ENCODE data around the gene FRMD8. TPM values are rescaled to one million over a fixed set of nuclear protein-coding genes. Genes with fewer than 3 reads are reported as not detected.

Gene FRMD8
- total and polyA plus RNA-seq, 2 donors from 2014 or later, result 9.4 to 41.3 TPM

GRCh38 chr11:65366340-65366773 is 20.1 kb upstream of the FRMD8 start:
- Histone ChIP-seq H3K9me3 (ENCODE audit: control insufficient read depth in 2 of 3, insufficient read depth in 1 of 3, low read length in 3 of 3) (no peaks in the 10 kb centered on the region), H3K36me3 (ENCODE audit: control insufficient read depth in 2 of 3, insufficient read depth in 3 of 3, low read length in 3 of 3) (no peaks in the 10 kb centered on the region), H3K27me3 (ENCODE audit: control insufficient read depth, insufficient read depth, low read length) (no peaks in the 10 kb centered on the region), H3K9ac (ENCODE audit: low read length in 3 of 3) (no peak overlapping the region), H3K27ac (ENCODE audit: low read depth in 2 of 2, low read length in 2 of 2) (peak overlapping the region; percentile 33 to 65), H3K4me3 (ENCODE audit: low read length in 3 of 3) (no peak overlapping the region), H3K4me1 (ENCODE audit: control insufficient read depth in 2 of 3, insufficient read depth in 2 of 3, low read depth in 1 of 3, low read length in 3 of 3) (peaks cover 0 to 6% (median 5%) of the 10 kb centered on the region in 3 donors)
- FAIRE-seq, result no peak
- TF ChIP-seq CTCF (IDR thresholded peaks at IDR 0.05; ENCODE audit: borderline replicate concordance, extremely low read depth, insufficient read depth), result peak; percentile 90
- peak in 4 of 5 donors; percentile 62 to 93 (median 73) for DNase-seq
- intact Hi-C loops (cut with DNase I), result no loop called here

DNA sequence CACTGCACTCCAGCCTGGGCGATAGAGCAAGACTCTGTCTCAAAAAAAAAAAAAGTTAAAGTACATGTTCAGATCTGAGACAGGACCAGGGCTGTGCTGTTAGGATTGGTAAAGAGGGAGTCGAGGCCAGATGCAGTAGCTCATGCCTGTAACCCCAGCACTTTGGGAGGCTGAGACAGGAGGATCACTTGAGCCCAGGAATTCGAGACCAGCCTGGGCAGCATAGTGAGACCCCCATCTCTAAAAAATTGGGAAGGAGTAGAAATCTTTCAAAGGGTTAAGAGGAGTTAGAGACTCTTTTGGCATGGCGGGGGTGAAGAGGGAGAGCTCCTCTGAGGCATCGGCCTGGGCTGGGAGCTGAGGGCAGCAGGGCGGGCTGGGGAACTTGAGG is 15.8 kb upstream of the FRMD8 start:
- Histone ChIP-seq H3K9me3 (ENCODE audit: control insufficient read depth in 2 of 3, insufficient read depth in 1 of 3, low read length in 3 of 3) (no peaks in the 10 kb centered on the region), H3K4me3 (ENCODE audit: low read length in 3 of 3) (no peak overlapping the region), H3K9ac (ENCODE audit: low read length in 3 of 3) (no peak overlapping the region), H3K36me3 (ENCODE audit: control insufficient read depth in 2 of 3, insufficient read depth in 3 of 3, low read length in 3 of 3) (no peaks in the 10 kb centered on the region), H3K4me1 (ENCODE audit: control insufficient read depth in 2 of 3, insufficient read depth in 2 of 3, low read depth in 1 of 3, low read length in 3 of 3) (peaks cover 0 to 6% (median 5%) of the 10 kb centered on the region in 3 donors), H3K27me3 (ENCODE audit: control insufficient read depth, insufficient read depth, low read length) (no peaks in the 10 kb centered on the region), H3K27ac (ENCODE audit: low read depth in 2 of 2, low read length in 2 of 2) (no peak overlapping the region)
- TF ChIP-seq CTCF (IDR thresholded peaks at IDR 0.05; ENCODE audit: borderline replicate concordance, extremely low read depth, insufficient read depth), result no peak
- no peak for DNase-seq
- no peak for FAIRE-seq
- intact Hi-C loops (cut with DNase I), result no loop called here

- DNase-seq, result peak in 1 of 5 donors; percentile 28
- H3K9ac ChIP-seq (ENCODE audit: low read length in 3 of 3), result no peak overlapping the region
- no peaks in the 10 kb centered on the region for H3K27me3 ChIP-seq (ENCODE audit: control insufficient read depth, insufficient read depth, low read length)
- H3K27ac ChIP-seq (ENCODE audit: low read depth in 2 of 2, low read length in 2 of 2), result no peak overlapping the region
- no peak for FAIRE-seq
- H3K9me3 ChIP-seq (ENCODE audit: control insufficient read depth in 2 of 3, insufficient read depth in 1 of 3, low read length in 3 of 3), result no peaks in the 10 kb centered on the region
- no peak overlapping the region for H3K4me3 ChIP-seq (ENCODE audit: low read length in 3 of 3)
- no peak for TF ChIP-seq CTCF (IDR thresholded peaks at IDR 0.05; ENCODE audit: borderline replicate concordance, extremely low read depth, insufficient read depth)
- intact Hi-C loops (cut with DNase I), result no loop called here
- peaks cover 0 to 18% (median 17%) of the 10 kb centered on the region in 3 donors for H3K4me1 ChIP-seq (ENCODE audit: control insufficient read depth in 2 of 3, insufficient read depth in 2 of 3, low read depth in 1 of 3, low read length in 3 of 3)
- no peaks in the 10 kb centered on the region for H3K36me3 ChIP-seq (ENCODE audit: control insufficient read depth in 2 of 3, insufficient read depth in 3 of 3, low read length in 3 of 3)
Measured at GRCh38 chr11:65373839-65374580, 12.4 kb upstream of the FRMD8 start.

All from kidney (tissue), 14 donors.